Measurements from ENCODE around the gene PROX1. TPM values are rescaled to one million over a fixed set of nuclear protein-coding genes. Genes with fewer than 3 reads are reported as not detected.
A peak's percentile ranks its signal among the peaks of the same experiment; 100 is the strongest.

The PROX1 gene
- total RNA-seq, 4 donors from 2014 or later = 34.6 to 51.3 (median 38.4) TPM

DNA sequence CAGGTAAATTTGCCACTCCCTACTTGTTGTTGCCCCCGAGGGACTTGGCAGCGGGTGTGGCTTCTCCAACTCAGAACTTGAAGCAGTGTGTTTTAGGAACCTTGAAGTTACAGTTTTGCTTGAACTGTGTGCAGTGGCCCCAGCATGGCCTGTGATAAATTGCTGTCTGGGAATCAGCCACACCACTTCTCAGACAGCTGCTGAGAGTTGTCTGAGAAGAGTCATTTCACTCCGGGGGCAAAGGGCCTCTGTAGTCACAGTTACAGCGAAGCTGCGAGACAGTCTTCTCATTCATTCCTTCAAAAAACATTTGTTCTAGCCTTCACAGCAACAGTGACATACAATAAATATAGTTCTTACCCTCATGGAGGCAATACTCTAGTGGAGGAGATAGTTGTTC lies 70.3 kb downstream of the PROX1 start:
- 81 to 82% methylated on average over 5 of the region's 5 CpGs for WGBS, 2 donors
- DNase-seq = no peak
- Histone ChIP-seq H3K9me3 (no peaks in the 10 kb centered on the region), H3K36me3 (no peaks in the 10 kb centered on the region), H3K4me1 (no peaks in the 10 kb centered on the region), H3K27me3 (no peaks in the 10 kb centered on the region), H3K27ac (no peak overlapping the region), H3K4me3 (replicated peaks in 1 of 3) (no peak overlapping the region)
- intact Hi-C loops (cut with DNase I) = no loop called here
- TF ChIP-seq POLR2A (IDR thresholded peaks at IDR 0.05) (no peak), CTCF (IDR thresholded peaks at IDR 0.05) (no peak)

- no peaks in the 10 kb centered on the region for H3K9me3 ChIP-seq
- H3K27ac ChIP-seq = peak overlapping the region in 1 of 3 donors; percentile 10
- peak; percentile 7 to 19 for DNase-seq
- H3K36me3 ChIP-seq = no peaks in the 10 kb centered on the region
- TF ChIP-seq CTCF (IDR thresholded peaks at IDR 0.05) = no peak
- no peak for TF ChIP-seq POLR2A (IDR thresholded peaks at IDR 0.05)
- WGBS, 2 donors = 53 to 66% methylated on average over 6 of the region's 6 CpGs
- H3K4me3 ChIP-seq (replicated peaks in 1 of 3) = no peak overlapping the region
- no peaks in the 10 kb centered on the region for H3K4me1 ChIP-seq
- H3K27me3 ChIP-seq = no peaks in the 10 kb centered on the region
- intact Hi-C loops (cut with DNase I) = no loop called here
Measured at GRCh38 chr1:214066190-214066589, 78.4 kb downstream of the PROX1 start.

DNA sequence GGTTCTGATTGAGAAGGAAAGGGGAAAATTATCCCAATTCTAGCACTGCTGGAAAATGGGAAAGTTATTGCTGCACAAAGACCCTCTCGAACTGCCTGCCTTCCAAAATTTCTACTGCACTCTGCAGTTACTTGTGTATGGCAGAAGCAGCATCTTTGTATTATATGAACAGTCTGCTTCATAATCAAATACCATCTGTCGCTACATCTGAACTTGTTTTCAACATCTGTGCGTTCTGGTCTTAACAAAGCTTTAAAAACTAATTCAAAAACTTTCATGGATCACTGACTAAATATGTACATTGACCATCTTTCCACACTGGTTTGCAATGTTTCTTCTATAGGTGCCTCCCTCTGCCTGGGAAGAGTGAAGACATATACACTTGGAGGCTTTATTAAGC lies 79.2 kb downstream of the PROX1 start:
- Histone ChIP-seq H3K9me3 (no peaks in the 10 kb centered on the region), H3K4me1 (no peaks in the 10 kb centered on the region), H3K4me3 (replicated peaks in 1 of 3) (no peak overlapping the region), H3K36me3 (no peaks in the 10 kb centered on the region), H3K27ac (no peak overlapping the region), H3K27me3 (no peaks in the 10 kb centered on the region)
- DNase-seq = no peak
- TF ChIP-seq POLR2A (IDR thresholded peaks at IDR 0.05) (no peak), CTCF (IDR thresholded peaks at IDR 0.05) (no peak)
- intact Hi-C loops (cut with DNase I) = no loop called here
- WGBS, 2 donors = 93% methylated on average over 3 of the region's 3 CpGs

DNA sequence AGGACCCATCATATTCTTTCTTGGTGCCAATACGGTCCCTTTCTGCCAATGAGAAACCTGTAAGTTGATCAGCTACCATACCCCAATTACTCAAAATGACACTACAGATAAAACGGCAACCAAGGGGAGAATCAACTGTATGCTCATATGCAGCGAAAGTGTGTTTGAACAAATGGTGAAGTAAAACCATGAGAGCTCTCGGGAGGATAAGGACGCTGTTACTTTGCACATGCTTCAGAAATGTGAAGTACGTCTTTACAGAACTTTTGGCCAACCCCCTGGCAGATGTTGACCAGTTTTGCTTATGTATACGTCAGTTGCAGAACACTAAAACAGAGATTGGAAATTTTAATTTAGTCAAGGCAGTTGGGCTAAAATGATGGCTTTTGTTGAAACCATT lies 79.6 kb downstream of the PROX1 start:
- H3K27ac ChIP-seq = no peak overlapping the region
- no peaks in the 10 kb centered on the region for H3K36me3 ChIP-seq
- no peak overlapping the region for H3K4me3 ChIP-seq (replicated peaks in 1 of 3)
- no peaks in the 10 kb centered on the region for H3K4me1 ChIP-seq
- WGBS, 2 donors = 69 to 77% methylated on average over 7 of the region's 7 CpGs
- H3K9me3 ChIP-seq = no peaks in the 10 kb centered on the region
- intact Hi-C loops (cut with DNase I) = no loop called here
- TF ChIP-seq CTCF (IDR thresholded peaks at IDR 0.05) (no peak), POLR2A (IDR thresholded peaks at IDR 0.05) (no peak)
- DNase-seq = no peak
- H3K27me3 ChIP-seq = no peaks in the 10 kb centered on the region

DNA sequence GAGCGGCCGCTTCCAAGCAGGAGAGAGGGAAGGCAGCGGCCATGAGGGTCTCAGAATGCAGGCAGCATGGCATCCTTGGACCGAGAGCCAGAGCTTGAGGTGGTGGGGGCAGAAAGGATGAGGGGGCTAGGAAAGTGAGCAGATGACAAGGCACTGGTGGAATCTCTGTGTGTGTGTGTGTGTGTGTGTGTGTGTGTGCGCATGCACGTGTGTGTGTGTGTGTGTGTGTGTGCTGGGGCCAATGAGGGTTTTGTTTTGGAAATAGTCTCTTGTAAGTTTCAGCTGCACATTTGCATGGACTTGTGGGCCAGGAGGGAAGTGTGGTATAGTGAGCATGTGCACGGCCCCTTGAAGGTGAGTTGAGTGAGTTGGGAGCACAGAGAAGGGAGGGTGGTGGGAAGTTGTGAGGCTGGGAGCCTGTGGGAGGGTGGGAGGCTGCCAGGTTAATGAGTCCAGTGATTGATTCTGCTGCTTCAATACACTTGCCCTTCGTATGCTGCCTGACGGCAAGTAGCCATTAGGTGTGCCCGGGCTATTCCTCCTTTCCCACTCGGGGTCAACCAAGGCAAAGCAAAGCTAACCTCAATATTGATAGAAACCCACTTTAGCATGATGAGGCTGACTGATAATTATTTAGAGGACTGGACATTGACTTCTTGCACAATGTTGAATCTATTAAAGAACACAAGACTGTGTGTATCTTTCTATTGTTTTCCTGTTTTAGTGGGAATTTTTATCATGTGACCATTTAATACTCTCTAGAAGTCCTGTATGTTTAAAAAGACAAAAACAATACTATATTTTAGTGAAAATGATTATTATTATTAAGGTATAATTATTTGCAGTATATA lies 80.3 kb downstream of the PROX1 start:
- Histone ChIP-seq H3K4me1 (no peaks in the 10 kb centered on the region), H3K36me3 (no peaks in the 10 kb centered on the region)

More for the DNA sequence above, 80.3 kb downstream of the PROX1 start:
- TF ChIP-seq POLR2A (IDR thresholded peaks at IDR 0.05) (no peak), CTCF (IDR thresholded peaks at IDR 0.05) (no peak)
- Histone ChIP-seq H3K9me3 (no peaks in the 10 kb centered on the region), H3K27ac (no peak overlapping the region), H3K4me3 (replicated peaks in 1 of 3) (no peak overlapping the region), H3K27me3 (no peaks in the 10 kb centered on the region)
- intact Hi-C loops (cut with DNase I) = no loop called here
- 87 to 88% methylated on average over 11 of the region's 11 CpGs for WGBS, 2 donors
- no peak for DNase-seq
